Subcutaneous abdominal adipose tissue (tissue), 5 donors: ENCODE measurements around the gene SMURF2.

Experiments used
- H3K27ac ChIP-seq: one replicate; pipeline ENCODE4 v1.7.0; 2013; ENCODE audit warnings: low read depth, mild to moderate bottlenecking, inconsistent platforms, low read length, moderate library complexity
- H3K27me3 ChIP-seq, 5 donors: one replicate each; pipeline ENCODE4 v1.7.0; 2013; ENCODE audit warnings: low read length in 5 of 5, inconsistent platforms in 1 of 5; ENCODE audit not compliant: control insufficient read depth in 5 of 5, insufficient read depth in 4 of 5
- H3K36me3 ChIP-seq, 5 donors: one replicate each; pipeline ENCODE4 v1.7.0; 2013; ENCODE audit warnings: low read length in 5 of 5; ENCODE audit not compliant: control insufficient read depth in 5 of 5, insufficient read depth in 5 of 5
- H3K4me1 ChIP-seq, 5 donors: one replicate each; pipeline ENCODE4 v1.7.0; 2013; ENCODE audit warnings: low read length in 5 of 5, mild to moderate bottlenecking in 3 of 5, moderate library complexity in 1 of 5; ENCODE audit not compliant: control insufficient read depth in 5 of 5, insufficient read depth in 5 of 5
- H3K4me3 ChIP-seq, 5 donors: one replicate each; pipeline ENCODE4 v1.7.0; 2013; ENCODE audit warnings: low read length in 5 of 5, low read depth in 1 of 5
- H3K9ac ChIP-seq, 5 donors: one replicate each; pipeline ENCODE4 v1.7.0; 2013; ENCODE audit warnings: low read length in 5 of 5, mild to moderate bottlenecking in 4 of 5, moderate library complexity in 3 of 5
- H3K9me3 ChIP-seq, 5 donors: one replicate each; pipeline ENCODE4 v1.7.0; 2013; ENCODE audit warnings: low read length in 5 of 5; ENCODE audit not compliant: control insufficient read depth in 5 of 5
- donor health status: healthy.
- donor health status: healthy.
- donor health status: healthy.
- donor health status: healthy.
- donor health status: healthy.

SMURF2 gene

DNA sequence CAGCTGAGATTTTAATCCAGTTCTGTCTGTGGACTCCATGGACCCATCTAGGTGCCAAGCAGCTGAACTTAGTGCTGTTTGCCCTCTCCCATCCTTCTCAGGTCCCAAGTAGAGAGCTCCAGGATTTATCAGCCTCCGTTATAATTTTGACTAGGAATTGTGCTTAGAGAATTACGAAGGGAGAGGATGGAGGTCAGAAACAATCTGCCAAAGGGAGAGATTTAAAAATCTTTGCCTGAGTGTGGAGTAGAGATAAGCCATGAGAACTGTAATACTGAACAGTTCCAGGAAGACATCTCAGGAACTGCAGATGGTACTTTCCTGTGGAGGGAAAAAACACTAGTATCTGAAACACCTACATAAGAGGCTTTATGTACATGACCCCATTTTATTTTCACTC lies 128.3 kb downstream of the SMURF2 start:
- Histone ChIP-seq H3K27ac (no peak overlapping the region), H3K4me3 (no peak overlapping the region), H3K9ac (no peak overlapping the region), H3K9me3 (no peaks in the 10 kb centered on the region), H3K36me3 (peaks cover 61 to 98% (median 84%) of the 10 kb centered on the region in 5 donors), H3K27me3 (no peaks in the 10 kb centered on the region), H3K4me1 (peaks cover 0 to 2% (median 0%) of the 10 kb centered on the region in 5 donors)

DNA sequence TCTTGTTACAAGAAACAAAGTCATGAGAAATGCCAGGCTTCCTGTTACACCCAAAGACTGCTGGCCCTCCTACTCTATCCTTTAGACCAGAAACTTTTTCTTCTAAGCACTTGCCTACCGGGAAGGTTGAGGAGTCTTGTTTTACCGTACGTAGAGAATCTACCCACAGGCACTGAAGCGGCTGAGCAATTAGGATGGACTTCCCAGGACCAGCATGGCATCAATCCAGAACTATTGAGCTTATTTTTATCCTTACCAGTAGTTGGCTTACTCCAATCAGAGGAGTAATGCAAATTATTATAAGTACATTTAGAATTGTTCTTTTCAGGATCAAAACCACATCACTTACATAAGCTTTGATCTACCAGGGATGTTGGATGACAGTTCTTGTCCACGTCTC lies 129.7 kb downstream of the SMURF2 start:
- no peak overlapping the region for H3K4me3 ChIP-seq
- H3K4me1 ChIP-seq: peaks cover 0 to 1% (median 0%) of the 10 kb centered on the region in 5 donors
- H3K27me3 ChIP-seq: no peaks in the 10 kb centered on the region
- H3K36me3 ChIP-seq: peaks cover 69 to 98% (median 88%) of the 10 kb centered on the region in 5 donors
- no peak overlapping the region for H3K27ac ChIP-seq
- no peaks in the 10 kb centered on the region for H3K9me3 ChIP-seq
- no peak overlapping the region for H3K9ac ChIP-seq

DNA sequence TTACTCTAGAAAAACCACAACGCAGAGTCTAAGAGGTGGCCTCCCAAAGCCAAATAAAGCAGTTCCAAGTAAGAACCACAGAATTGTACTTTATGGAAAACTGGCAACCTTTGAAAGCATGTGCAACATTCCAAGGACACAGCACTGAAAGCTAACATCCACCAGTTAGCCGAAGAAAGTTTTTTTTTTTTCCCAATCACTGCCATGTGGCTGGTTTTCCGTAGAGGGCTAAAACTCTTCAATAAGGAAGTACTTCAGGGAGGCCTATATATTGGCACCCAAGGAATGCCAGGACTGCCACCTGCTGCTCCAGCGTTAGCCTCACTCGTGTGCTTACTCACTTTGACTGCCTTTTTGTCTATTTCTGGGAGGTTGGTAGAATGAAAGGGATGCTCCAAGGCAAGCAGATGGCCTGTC lies 130.1 kb downstream of the SMURF2 start:
- H3K4me3 ChIP-seq: no peak overlapping the region
- no peak overlapping the region for H3K9ac ChIP-seq
- H3K27me3 ChIP-seq: no peaks in the 10 kb centered on the region
- H3K4me1 ChIP-seq: no peaks in the 10 kb centered on the region
- H3K9me3 ChIP-seq: no peaks in the 10 kb centered on the region
- H3K36me3 ChIP-seq: peaks cover 69 to 98% (median 88%) of the 10 kb centered on the region in 5 donors
- no peak overlapping the region for H3K27ac ChIP-seq

DNA sequence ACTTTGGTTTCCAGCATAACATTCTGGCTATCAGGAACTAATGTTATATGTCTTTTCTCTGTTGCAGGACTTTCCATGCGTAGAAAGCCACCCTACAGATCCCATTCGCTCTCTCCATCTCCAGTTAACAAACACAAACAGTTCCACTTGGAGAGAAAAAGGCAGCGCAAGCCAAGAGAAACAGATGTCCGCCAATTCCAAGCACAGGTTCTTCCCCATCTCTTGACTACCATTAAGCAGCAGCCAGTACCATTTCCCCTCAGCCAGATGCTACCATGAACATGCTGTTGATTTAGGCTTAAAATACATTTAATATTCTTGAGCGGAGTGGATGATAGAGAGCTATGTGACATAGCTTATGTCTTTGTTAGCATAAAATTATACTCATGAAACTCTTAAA lies 132.9 kb downstream of the SMURF2 start:
- Histone ChIP-seq H3K4me3 (no peak overlapping the region), H3K9me3 (no peaks in the 10 kb centered on the region), H3K27ac (no peak overlapping the region), H3K36me3 (peaks cover 66 to 99% (median 82%) of the 10 kb centered on the region in 5 donors), H3K4me1 (peaks cover 0 to 3% (median 0%) of the 10 kb centered on the region in 5 donors), H3K9ac (no peak overlapping the region), H3K27me3 (no peaks in the 10 kb centered on the region)

DNA sequence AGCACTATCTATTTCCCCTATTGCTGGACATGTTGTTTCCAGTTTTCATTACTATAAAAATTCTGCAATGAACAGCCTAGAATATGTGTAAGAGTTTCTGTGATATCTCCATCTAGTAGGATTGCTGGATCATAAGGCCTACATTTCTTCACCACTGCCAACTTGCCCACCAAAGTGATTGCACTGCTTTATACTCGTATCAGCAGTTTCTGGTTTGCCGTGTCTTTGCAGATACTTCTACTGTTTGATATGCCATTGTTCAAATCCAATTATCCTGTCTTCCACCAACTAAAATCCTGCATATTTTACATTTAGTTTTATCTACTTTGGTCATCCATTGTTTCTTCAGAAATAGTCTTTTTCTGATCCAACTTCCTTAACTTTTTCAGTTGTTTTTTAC lies 134.2 kb downstream of the SMURF2 start:
- no peaks in the 10 kb centered on the region for H3K9me3 ChIP-seq
- H3K27ac ChIP-seq: no peak overlapping the region
- H3K4me1 ChIP-seq: peaks cover 0 to 3% (median 0%) of the 10 kb centered on the region in 5 donors
- H3K4me3 ChIP-seq: no peak overlapping the region
- peaks cover 65 to 98% (median 82%) of the 10 kb centered on the region in 5 donors for H3K36me3 ChIP-seq
- H3K27me3 ChIP-seq: no peaks in the 10 kb centered on the region
- no peak overlapping the region for H3K9ac ChIP-seq

DNA sequence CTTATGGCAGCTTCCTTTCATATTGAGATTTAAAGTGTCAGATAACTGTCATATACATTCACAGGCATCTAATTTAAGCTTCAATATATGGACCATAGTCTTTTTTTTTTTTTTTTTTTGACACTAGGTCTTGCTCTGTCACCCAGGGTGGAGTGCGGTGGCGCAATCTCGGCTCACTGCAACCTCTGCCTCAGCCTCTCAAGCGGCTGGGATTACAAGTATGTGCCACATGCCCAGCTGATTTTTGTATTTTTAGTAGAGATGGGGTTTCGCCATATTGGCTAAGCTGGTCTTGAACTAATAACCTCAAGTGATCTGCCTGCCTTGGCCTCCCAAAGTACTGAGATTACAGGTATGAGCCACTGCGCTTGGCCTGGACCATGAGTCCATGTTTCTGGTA lies 141.7 kb downstream of the SMURF2 start:
- Histone ChIP-seq H3K9ac (no peak overlapping the region), H3K36me3 (peaks cover 45 to 93% (median 68%) of the 10 kb centered on the region in 5 donors), H3K9me3 (no peaks in the 10 kb centered on the region), H3K27ac (no peak overlapping the region), H3K4me3 (no peak overlapping the region), H3K27me3 (no peaks in the 10 kb centered on the region), H3K4me1 (no peaks in the 10 kb centered on the region)

DNA sequence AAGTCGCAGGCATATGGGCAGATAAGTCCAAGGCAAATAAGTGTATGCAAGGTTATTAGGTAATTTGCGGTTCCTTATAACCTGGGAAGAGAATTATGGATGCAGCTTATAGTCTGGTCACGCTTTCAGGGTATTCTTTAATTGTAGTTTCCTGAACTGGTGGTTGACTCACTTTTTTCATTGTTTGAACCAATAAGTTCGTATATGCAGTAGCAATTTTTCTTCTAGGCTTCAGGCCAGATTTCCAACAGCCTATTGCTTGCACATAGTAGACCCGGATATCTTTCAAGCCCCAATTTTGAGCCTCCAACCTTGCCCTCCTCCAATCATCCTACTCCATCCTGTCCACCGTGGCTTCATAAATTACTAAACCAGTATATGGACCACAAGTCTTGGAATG lies 142.5 kb downstream of the SMURF2 start:
- Histone ChIP-seq H3K9ac (no peak overlapping the region), H3K9me3 (no peaks in the 10 kb centered on the region), H3K4me3 (no peak overlapping the region), H3K4me1 (no peaks in the 10 kb centered on the region), H3K27ac (no peak overlapping the region), H3K36me3 (peaks cover 51 to 93% (median 69%) of the 10 kb centered on the region in 5 donors), H3K27me3 (no peaks in the 10 kb centered on the region)

DNA sequence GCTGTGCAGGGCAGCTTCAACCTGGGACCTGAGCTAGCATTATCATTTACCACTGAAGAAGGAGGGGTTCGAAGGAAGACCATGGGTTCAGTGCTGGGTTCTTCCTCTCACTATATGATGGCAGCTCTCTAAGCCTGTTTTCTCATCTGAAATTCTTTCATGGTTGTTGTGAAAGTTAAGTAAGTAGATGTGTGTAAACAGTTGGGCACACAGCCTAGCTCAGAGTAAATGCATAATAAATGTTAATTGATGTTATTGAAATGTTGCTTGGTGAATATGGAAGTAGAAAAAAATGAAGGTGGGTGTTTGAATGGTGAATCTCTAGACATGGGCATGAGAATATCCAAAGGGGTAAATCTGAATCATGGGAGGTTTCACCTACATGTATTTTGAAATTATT lies 146.3 kb downstream of the SMURF2 start:
- Histone ChIP-seq H3K4me3 (no peak overlapping the region), H3K9me3 (no peaks in the 10 kb centered on the region), H3K36me3 (peaks cover 57 to 86% (median 61%) of the 10 kb centered on the region in 5 donors), H3K27me3 (no peaks in the 10 kb centered on the region), H3K9ac (no peak overlapping the region), H3K4me1 (no peaks in the 10 kb centered on the region), H3K27ac (no peak overlapping the region)

DNA sequence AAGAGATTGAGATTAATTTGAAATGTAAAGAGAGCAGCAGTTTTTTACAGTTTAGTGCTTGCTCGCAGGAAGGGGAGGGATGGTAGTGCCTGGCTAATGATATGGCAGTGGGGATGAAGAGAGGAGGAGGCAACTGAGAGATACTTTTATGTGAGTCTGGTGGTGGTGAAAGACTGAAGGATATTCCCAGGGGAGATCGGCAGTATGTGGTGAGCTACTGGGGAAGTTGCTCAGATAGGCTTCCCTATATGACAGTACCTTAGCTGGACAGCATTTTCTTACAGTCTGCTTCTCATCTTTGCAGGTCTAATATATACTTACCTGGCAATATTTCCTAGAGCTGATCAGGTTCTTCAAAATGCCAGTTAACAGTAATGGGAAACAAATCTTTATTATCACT lies 146.7 kb downstream of the SMURF2 start:
- no peak overlapping the region for H3K9ac ChIP-seq
- no peaks in the 10 kb centered on the region for H3K4me1 ChIP-seq
- no peaks in the 10 kb centered on the region for H3K9me3 ChIP-seq
- no peak overlapping the region for H3K27ac ChIP-seq
- no peaks in the 10 kb centered on the region for H3K27me3 ChIP-seq
- no peak overlapping the region for H3K4me3 ChIP-seq
- H3K36me3 ChIP-seq: peaks cover 59 to 86% (median 60%) of the 10 kb centered on the region in 5 donors

DNA sequence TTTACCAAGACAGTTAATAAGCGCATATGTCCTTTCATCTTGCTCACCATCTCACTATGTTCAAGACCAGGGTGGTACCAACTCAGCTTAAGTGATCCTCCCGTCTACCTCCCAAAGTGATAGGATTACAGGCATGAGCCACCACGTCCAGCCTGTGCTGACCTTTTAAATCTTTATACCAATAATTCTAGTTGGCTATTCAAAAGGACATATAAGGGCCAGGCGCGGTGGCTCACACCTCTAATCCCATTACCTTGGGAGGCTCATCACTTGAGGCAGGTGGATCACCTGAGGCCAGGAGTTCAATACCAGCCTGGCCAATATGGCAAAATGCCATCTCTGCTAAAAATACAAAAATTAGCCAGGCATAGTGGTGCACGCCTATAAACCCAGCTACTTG lies 152.9 kb downstream of the SMURF2 start:
- H3K27ac ChIP-seq: no peak overlapping the region
- H3K27me3 ChIP-seq: no peaks in the 10 kb centered on the region
- H3K9me3 ChIP-seq: no peaks in the 10 kb centered on the region
- H3K4me1 ChIP-seq: peaks cover 2 to 28% (median 23%) of the 10 kb centered on the region in 5 donors
- no peak overlapping the region for H3K9ac ChIP-seq
- H3K4me3 ChIP-seq: no peak overlapping the region
- H3K36me3 ChIP-seq: peaks cover 28 to 48% (median 33%) of the 10 kb centered on the region in 5 donors

DNA sequence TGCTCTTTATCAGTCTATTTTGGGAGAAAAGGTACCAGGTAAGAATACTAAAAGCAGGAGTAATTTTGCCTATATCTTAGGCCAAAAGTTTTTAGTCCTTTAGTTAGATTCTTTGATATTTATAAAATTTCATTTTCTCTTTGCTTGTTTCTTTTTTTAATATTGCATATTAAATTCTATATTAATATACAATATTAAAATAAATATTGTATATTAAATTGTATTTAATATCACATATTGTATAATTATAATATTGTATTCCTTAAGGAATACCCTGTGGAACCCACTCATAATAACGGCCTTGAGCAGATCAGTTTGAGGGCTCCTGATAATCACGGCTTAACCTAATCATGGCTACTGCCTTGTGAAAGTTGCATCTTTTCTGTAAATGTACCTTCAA lies 153.4 kb downstream of the SMURF2 start:
- H3K27ac ChIP-seq: no peak overlapping the region
- H3K27me3 ChIP-seq: no peaks in the 10 kb centered on the region
- peaks cover 6 to 33% (median 28%) of the 10 kb centered on the region in 5 donors for H3K4me1 ChIP-seq
- peak overlapping the region in 1 of 5 donors; percentile 43 for H3K9ac ChIP-seq
- H3K9me3 ChIP-seq: no peaks in the 10 kb centered on the region
- H3K36me3 ChIP-seq: peaks cover 29 to 50% (median 35%) of the 10 kb centered on the region in 5 donors
- no peak overlapping the region for H3K4me3 ChIP-seq
